ENCODE measurements around the gene NT5DC3.

- TF ChIP-seq POLR2A (IDR thresholded peaks at IDR 0.05; ENCODE audit: low read length) (no peak), GATA1 (IDR thresholded peaks at IDR 0.05; ENCODE audit: low read depth, low read length) (no peak)
Observed at GRCh38 chr12:103742349-103742932, 98.6 kb downstream of the NT5DC3 start.

Measured in erythroblast (primary cell).